PC-3 (cell line): ENCODE data around the gene KRTAP10-2.

Experiments
- CTCF ChIP-seq: fragments of 300-600 bp; sonication (generic); conservative IDR thresholded peaks from 2 replicates; pipeline ENCODE4 v1.5.1; 2017; ENCODE audit warnings: antibody characterized with exemption, low read depth, mild to moderate bottlenecking, low read length
- EZH2 ChIP-seq: fragments of 300-600 bp; sonication (generic); IDR thresholded peaks from one replicate; pipeline ENCODE4 v1.6.1; 2017; ENCODE audit warnings: antibody characterized with exemption, mild to moderate bottlenecking, low read length; ENCODE audit not compliant: unreplicated experiment

- no peak for TF ChIP-seq CTCF
- no peak for TF ChIP-seq EZH2
Observed at GRCh38 chr21:44529011-44529421, 22.3 kb downstream of the KRTAP10-2 start.
